Tibial artery (tissue), 4 donors: ENCODE measurements around the gene CACNA1A.

Experiments
- DNase-seq, 2 donors: peaks; one replicate each; pipeline ENCODE4 v3.0.0-alpha.2; 2019
- H3K27ac ChIP-seq, 2 donors: fragments of 200-600 bp; sonication (generic) in 1 of 2; 1 replicate in 1 of 2; 2 replicates in 1 of 2; pipeline ENCODE4 v1.5.1; 2018 to 2019; ENCODE audit warnings: mild to moderate bottlenecking in 1 of 2
- H3K27me3 ChIP-seq, 2 donors: fragments of 200-600 bp; sonication (generic) in 1 of 2; one replicate each; pipeline versions ENCODE4 v1.5.1 to v1.6.0; 2016 to 2019
- H3K36me3 ChIP-seq, 3 donors: fragments of 200-600 bp; sonication (generic) in 2 of 3; one replicate each; pipeline ENCODE4 v1.5.1; 2016 to 2019; ENCODE audit warnings: mild to moderate bottlenecking in 2 of 3
- H3K4me1 ChIP-seq, 4 donors: fragments of 200-600 bp; sonication (generic) in 2 of 4; 1 replicate in 3 of 4; 2 replicates in 1 of 4; pipeline ENCODE4 v1.5.1; 2016 to 2019
- H3K4me3 ChIP-seq, 2 donors: fragments of 200-600 bp; sonication (generic) in 1 of 2; 1 replicate in 1 of 2; 2 replicates in 1 of 2; pipeline ENCODE4 v1.5.1; 2018 to 2019; ENCODE audit warnings: mild to moderate bottlenecking in 2 of 2
- H3K9me3 ChIP-seq, 3 donors: fragments of 200-600 bp; sonication (generic) in 1 of 3; one replicate each; pipeline ENCODE4 v1.5.1; 2016 to 2019
- CTCF ChIP-seq, 2 experiments: fragments of 200-600 bp in 1 of 2; fragments of 450-650 bp in 1 of 2; IDR thresholded peaks; one replicate each; pipeline ENCODE4 v1.5.1; 2017 to 2019; ENCODE audit warnings: antibody characterized with exemption in 2 of 2, mild to moderate bottlenecking in 1 of 2, moderate library complexity in 1 of 2
- intact Hi-C: fragments of 100-400 bp; cut with DNase I; formaldehyde crosslinking; loops from one replicate; pipeline ENCODE4 v1.15.0; 2023; ENCODE audit warnings: low total_unique reads

Gene CACNA1A

DNA sequence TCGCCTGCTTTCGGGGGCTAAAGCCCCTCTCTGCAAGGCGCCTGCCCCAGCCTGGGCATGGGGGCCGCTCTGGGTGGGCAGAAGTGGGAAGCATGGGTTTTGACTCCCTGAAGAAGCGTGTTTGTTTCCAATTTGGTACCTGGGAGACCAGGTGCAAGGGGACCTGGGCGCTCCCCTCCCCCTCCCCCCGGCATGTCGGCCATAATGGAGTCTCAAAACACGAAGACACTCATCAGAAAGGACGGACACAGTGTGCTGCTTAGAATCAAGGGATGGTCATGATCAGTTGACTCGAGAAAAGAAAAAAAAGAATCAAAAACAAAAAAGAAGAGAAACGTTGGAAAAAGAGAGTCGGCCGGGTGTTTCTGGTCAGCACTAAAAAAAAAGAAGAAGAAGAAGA lies 279.3 kb downstream of the CACNA1A start:
- Histone ChIP-seq H3K27me3 (peaks cover 0 to 39% of the 10 kb centered on the region in 2 donors), H3K36me3 (no peaks in the 10 kb centered on the region), H3K9me3 (no peaks in the 10 kb centered on the region), H3K27ac (no peak overlapping the region), H3K4me3 (no peak overlapping the region), H3K4me1 (no peaks in the 10 kb centered on the region)
- intact Hi-C loops = no loop called here
- TF ChIP-seq CTCF (IDR thresholded peaks at IDR 0.05) = no peak
- DNase-seq = no peak

GRCh38 chr19:13225973-13226865 lies 280.1 kb downstream of the CACNA1A start:
- H3K27ac ChIP-seq = no peak overlapping the region
- H3K4me1 ChIP-seq = no peaks in the 10 kb centered on the region
- no peak for TF ChIP-seq CTCF (IDR thresholded peaks at IDR 0.05)
- intact Hi-C loops = no loop called here
- no peak overlapping the region for H3K4me3 ChIP-seq
- no peak for DNase-seq
- peaks cover 0 to 37% of the 10 kb centered on the region in 2 donors for H3K27me3 ChIP-seq
- H3K9me3 ChIP-seq = no peaks in the 10 kb centered on the region
- no peaks in the 10 kb centered on the region for H3K36me3 ChIP-seq

DNA sequence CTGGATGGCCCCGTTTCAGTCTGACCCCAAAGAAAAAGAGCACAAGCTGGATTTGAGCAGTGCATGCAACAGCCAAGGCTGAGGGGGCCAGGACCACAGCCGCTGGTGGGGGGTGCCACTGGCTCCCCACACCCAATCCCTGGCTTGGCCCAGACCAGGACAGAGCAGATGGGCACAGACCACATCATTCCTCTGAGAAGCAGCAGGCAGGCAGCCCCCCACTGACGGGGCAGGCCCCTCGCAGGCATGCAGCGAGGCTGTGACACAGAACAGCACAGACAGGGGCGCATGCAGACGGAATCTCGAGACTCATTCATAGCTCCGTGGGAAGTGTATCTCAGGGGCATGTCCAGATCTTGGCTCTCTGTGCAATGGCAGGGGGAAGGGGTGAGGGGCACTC lies 281.2 kb downstream of the CACNA1A start:
- peaks cover 0 to 6% (median 0%) of the 10 kb centered on the region in 3 donors for H3K9me3 ChIP-seq
- H3K4me3 ChIP-seq = no peak overlapping the region
- no peaks in the 10 kb centered on the region for H3K36me3 ChIP-seq
- H3K27ac ChIP-seq = no peak overlapping the region
- H3K27me3 ChIP-seq = peaks cover 0 to 37% of the 10 kb centered on the region in 2 donors
- no peak for DNase-seq
- TF ChIP-seq CTCF (IDR thresholded peaks at IDR 0.05) = no peak
- no peaks in the 10 kb centered on the region for H3K4me1 ChIP-seq
- intact Hi-C loops = no loop called here

- Histone ChIP-seq H3K36me3 (no peaks in the 10 kb centered on the region), H3K27ac (no peak overlapping the region), H3K4me3 (no peak overlapping the region), H3K27me3 (peaks cover 0 to 15% of the 10 kb centered on the region in 2 donors), H3K4me1 (no peaks in the 10 kb centered on the region), H3K9me3 (peaks cover 0 to 6% (median 0%) of the 10 kb centered on the region in 3 donors)
- no peak for TF ChIP-seq CTCF (IDR thresholded peaks at IDR 0.05)
- intact Hi-C loops = no loop called here
- no peak for DNase-seq
Observed at GRCh38 chr19:13220847-13221246, 285.4 kb downstream of the CACNA1A start.

GRCh38 chr19:13215572-13216380 lies 290.5 kb downstream of the CACNA1A start:
- H3K4me1 ChIP-seq = peaks cover 0 to 2% (median under 1%) of the 10 kb centered on the region in 4 donors
- H3K36me3 ChIP-seq = no peaks in the 10 kb centered on the region
- TF ChIP-seq CTCF (IDR thresholded peaks at IDR 0.05) = no peak
- DNase-seq = no peak
- no peak overlapping the region for H3K4me3 ChIP-seq
- no peak overlapping the region for H3K27ac ChIP-seq
- H3K27me3 ChIP-seq = peaks cover 0 to 3% of the 10 kb centered on the region in 2 donors
- peaks cover 0 to 5% (median 0%) of the 10 kb centered on the region in 3 donors for H3K9me3 ChIP-seq
- intact Hi-C loops = no loop called here
